IMR-90 (cell line): ENCODE results near the gene MRPL10. TPM values are rescaled to one million over a fixed set of nuclear protein-coding genes. Genes with fewer than 3 reads are reported as not detected.

Experiments used
- BHLHE40 ChIP-seq: fragments of 150-350 bp; IDR thresholded peaks from 2 replicates; pipeline ENCODE4 v1.6.1; 2016; ENCODE audit warnings: mild to moderate bottlenecking, low read depth, low read length
- MAFK ChIP-seq: IDR thresholded peaks from 2 replicates; pipeline ENCODE4 v1.6.1; 2012; ENCODE audit warnings: low read depth, low read length, improper control_type of control experiment
- SMC3 ChIP-seq: fragments of 150-350 bp; IDR thresholded peaks from 2 replicates; pipeline ENCODE4 v1.6.1; 2016; ENCODE audit warnings: low read depth, mild to moderate bottlenecking, antibody characterized with exemption, low read length, moderate library complexity
- polyA plus RNA-seq, 3 experiments: library from polyadenylated mRNA; depleted of rRNA; stranded (reverse); fragments of >200 nt; gene quantifications; 2 replicates each; pipeline ENCODE4 v1.2.3, GENCODE V29; 2012; ENCODE audit warnings: low replicate concordance in 1 of 3
- total RNA-seq: library from RNA; depleted of rRNA; stranded (reverse); fragments of >200 nt; gene quantifications from 2 replicates; pipeline ENCODE4 v1.2.3, GENCODE V29; 2012

The MRPL10 gene
- total and polyA plus RNA-seq, 2 of the 4 experiments (the other 2 are of a cell fraction), result 32.3 to 61.8 TPM

DNA sequence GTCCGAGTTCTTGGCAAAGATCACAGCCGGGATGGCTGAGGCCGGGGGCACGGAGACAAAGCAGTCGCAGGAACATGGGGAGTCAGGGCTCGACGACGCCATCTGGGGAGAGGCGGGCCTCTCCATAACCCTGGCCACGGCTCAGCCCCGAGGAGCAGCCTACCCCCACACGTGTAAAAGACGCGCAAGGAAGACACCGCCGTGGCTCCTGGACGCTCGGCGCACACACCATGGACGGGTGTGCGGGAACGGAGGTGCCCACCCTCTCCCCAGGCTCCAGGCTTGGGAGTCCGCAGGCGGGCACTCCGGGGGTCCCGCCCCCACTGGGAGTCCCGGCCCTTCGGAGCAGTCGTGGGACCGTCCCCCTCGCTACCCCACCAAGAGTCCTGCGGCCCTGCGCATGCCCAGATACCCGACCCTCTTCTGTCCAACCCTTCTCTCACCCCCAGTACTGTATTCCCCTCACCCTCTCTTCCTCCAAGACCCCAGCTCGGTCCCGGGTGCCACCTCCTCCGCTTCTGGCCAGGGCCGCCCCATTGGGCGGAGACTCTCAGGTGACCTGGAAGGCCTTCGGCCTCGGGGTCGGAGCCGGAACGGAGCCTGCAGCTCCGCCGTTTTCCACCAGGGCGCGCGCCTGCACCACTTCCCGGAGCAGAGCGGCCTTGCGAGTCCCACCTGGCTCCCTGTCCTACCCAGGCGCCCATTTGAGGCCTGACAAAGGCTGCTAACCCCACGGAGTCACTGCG, 9.6 kb upstream of the MRPL10 start, which contains the start of gene SCRN2 (continued):
- peak; percentile 99 for TF ChIP-seq SMC3
- no peak for TF ChIP-seq BHLHE40
- TF ChIP-seq MAFK, result no peak
